ENCODE results near the gene CES5A.

- TF ChIP-seq YY1 (IDR thresholded peaks at IDR 0.05; ENCODE audit: insufficient read depth, insufficient read length) (no peak), ZNF274 (IDR thresholded peaks at IDR 0.05; ENCODE audit: low read depth, low read length) (no peak)
Measured at GRCh38 chr16:55820615-55821014, 54.6 kb downstream of the CES5A start.
